Measurements from ENCODE around the gene SPON1.
"Not testable (repeated sequence)": the region's sequence is repeated elsewhere in the genome, so short reads cannot be mapped to it uniquely, and the experiment has no call there.

Gene SPON1

GRCh38 chr11:14270690-14271542 lies 308.4 kb downstream of the SPON1 start:
- no peaks in the 10 kb centered on the region for H4K20me1 ChIP-seq (ENCODE audit: insufficient read depth, low read length)
- H3K79me2 ChIP-seq (ENCODE audit: insufficient read depth, low read length) = no peaks in the 10 kb centered on the region
- H3F3A ChIP-seq (ENCODE audit: insufficient read depth, low read length) = no peaks in the 10 kb centered on the region
- no peak overlapping the region for H3K4me2 ChIP-seq (ENCODE audit: low read length)
- H3K4me1 ChIP-seq (ENCODE audit: insufficient read depth, low read length, severe bottlenecking) = no peaks in the 10 kb centered on the region
- H2AFZ ChIP-seq (ENCODE audit: low read length) = no peak overlapping the region
- H3K9ac ChIP-seq (ENCODE audit: low read length) = no peak overlapping the region
- no peaks in the 10 kb centered on the region for H3K9me2 ChIP-seq (ENCODE audit: low read depth, low read length)
- H3K9me3 ChIP-seq (ENCODE audit: low read length) = no peaks in the 10 kb centered on the region
- H3K4me3 ChIP-seq (ENCODE audit: low read depth, low read length, poor library complexity, severe bottlenecking) = no peak overlapping the region
- no peak overlapping the region for H3K27ac ChIP-seq (ENCODE audit: low read depth, low read length, poor library complexity, severe bottlenecking)
- H3K27me3 ChIP-seq (ENCODE audit: insufficient read depth, low read length) = no peaks in the 10 kb centered on the region
- H3K36me3 ChIP-seq (ENCODE audit: insufficient read depth, low read length) = no peaks in the 10 kb centered on the region
- TF ChIP-seq, protein P1, sequence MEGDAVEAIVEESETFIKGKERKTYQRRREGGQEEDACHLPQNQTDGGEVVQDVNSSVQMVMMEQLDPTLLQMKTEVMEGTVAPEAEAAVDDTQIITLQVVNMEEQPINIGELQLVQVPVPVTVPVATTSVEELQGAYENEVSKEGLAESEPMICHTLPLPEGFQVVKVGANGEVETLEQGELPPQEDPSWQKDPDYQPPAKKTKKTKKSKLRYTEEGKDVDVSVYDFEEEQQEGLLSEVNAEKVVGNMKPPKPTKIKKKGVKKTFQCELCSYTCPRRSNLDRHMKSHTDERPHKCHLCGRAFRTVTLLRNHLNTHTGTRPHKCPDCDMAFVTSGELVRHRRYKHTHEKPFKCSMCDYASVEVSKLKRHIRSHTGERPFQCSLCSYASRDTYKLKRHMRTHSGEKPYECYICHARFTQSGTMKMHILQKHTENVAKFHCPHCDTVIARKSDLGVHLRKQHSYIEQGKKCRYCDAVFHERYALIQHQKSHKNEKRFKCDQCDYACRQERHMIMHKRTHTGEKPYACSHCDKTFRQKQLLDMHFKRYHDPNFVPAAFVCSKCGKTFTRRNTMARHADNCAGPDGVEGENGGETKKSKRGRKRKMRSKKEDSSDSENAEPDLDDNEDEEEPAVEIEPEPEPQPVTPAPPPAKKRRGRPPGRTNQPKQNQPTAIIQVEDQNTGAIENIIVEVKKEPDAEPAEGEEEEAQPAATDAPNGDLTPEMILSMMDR (IDR thresholded peaks at IDR 0.05; ENCODE audit: low read length) = no peak
- TF ChIP-seq EZH2 (IDR thresholded peaks at IDR 0.05; ENCODE audit: borderline replicate concordance, low read length) = no peak

- Histone ChIP-seq H3K27ac (ENCODE audit: low read depth, low read length, poor library complexity, severe bottlenecking) (no peak overlapping the region), H3K27me3 (ENCODE audit: insufficient read depth, low read length) (no peaks in the 10 kb centered on the region), H3K4me1 (ENCODE audit: insufficient read depth, low read length, severe bottlenecking) (no peaks in the 10 kb centered on the region), H3K4me3 (ENCODE audit: low read depth, low read length, poor library complexity, severe bottlenecking) (no peak overlapping the region), H3K9me3 (ENCODE audit: low read length) (no peaks in the 10 kb centered on the region), H3K9ac (ENCODE audit: low read length) (no peak overlapping the region), H3K4me2 (ENCODE audit: low read length) (no peak overlapping the region), H3K36me3 (ENCODE audit: insufficient read depth, low read length) (no peaks in the 10 kb centered on the region), H3F3A (ENCODE audit: insufficient read depth, low read length) (no peaks in the 10 kb centered on the region), H4K20me1 (ENCODE audit: insufficient read depth, low read length) (no peaks in the 10 kb centered on the region), H3K9me2 (ENCODE audit: low read depth, low read length) (no peaks in the 10 kb centered on the region), H2AFZ (ENCODE audit: low read length) (no peak overlapping the region), H3K79me2 (ENCODE audit: insufficient read depth, low read length) (no peaks in the 10 kb centered on the region)
- TF ChIP-seq EZH2 (IDR thresholded peaks at IDR 0.05; ENCODE audit: borderline replicate concordance, low read length) = no peak
- TF ChIP-seq, protein P1 (IDR thresholded peaks at IDR 0.05; ENCODE audit: low read length) = no peak
Observed at GRCh38 chr11:14273895-14274294, 311.4 kb downstream of the SPON1 start.

GRCh38 chr11:14275076-14275475 lies 312.6 kb downstream of the SPON1 start:
- Histone ChIP-seq H3K36me3 (ENCODE audit: insufficient read depth, low read length) (no peaks in the 10 kb centered on the region), H4K20me1 (ENCODE audit: insufficient read depth, low read length) (no peaks in the 10 kb centered on the region), H2AFZ (ENCODE audit: low read length) (no peak overlapping the region), H3K9me3 (ENCODE audit: low read length) (no peaks in the 10 kb centered on the region), H3K4me1 (ENCODE audit: insufficient read depth, low read length, severe bottlenecking) (no peaks in the 10 kb centered on the region), H3K9ac (ENCODE audit: low read length) (no peak overlapping the region), H3K9me2 (ENCODE audit: low read depth, low read length) (no peaks in the 10 kb centered on the region), H3K27me3 (ENCODE audit: insufficient read depth, low read length) (no peaks in the 10 kb centered on the region), H3K27ac (ENCODE audit: low read depth, low read length, poor library complexity, severe bottlenecking) (no peak overlapping the region), H3K4me2 (ENCODE audit: low read length) (no peak overlapping the region), H3K4me3 (ENCODE audit: low read depth, low read length, poor library complexity, severe bottlenecking) (no peak overlapping the region), H3K79me2 (ENCODE audit: insufficient read depth, low read length) (no peaks in the 10 kb centered on the region), H3F3A (ENCODE audit: insufficient read depth, low read length) (no peaks in the 10 kb centered on the region)
- TF ChIP-seq, protein P1 (IDR thresholded peaks at IDR 0.05; ENCODE audit: low read length) = no peak
- no peak for TF ChIP-seq EZH2 (IDR thresholded peaks at IDR 0.05; ENCODE audit: borderline replicate concordance, low read length)

GRCh38 chr11:14278869-14279268 lies 316.3 kb downstream of the SPON1 start:
- not testable (repeated sequence) for H3K4me1 ChIP-seq (ENCODE audit: insufficient read depth, low read length, severe bottlenecking); H3K4me2 ChIP-seq (ENCODE audit: low read length); H3K9ac ChIP-seq (ENCODE audit: low read length); H3K9me2 ChIP-seq (ENCODE audit: low read depth, low read length); H3K9me3 ChIP-seq (ENCODE audit: low read length); H4K20me1 ChIP-seq (ENCODE audit: insufficient read depth, low read length); H2AFZ ChIP-seq (ENCODE audit: low read length); H3K79me2 ChIP-seq (ENCODE audit: insufficient read depth, low read length); H3K4me3 ChIP-seq (ENCODE audit: low read depth, low read length, poor library complexity, severe bottlenecking); H3K27me3 ChIP-seq (ENCODE audit: insufficient read depth, low read length); H3F3A ChIP-seq (ENCODE audit: insufficient read depth, low read length); H3K36me3 ChIP-seq (ENCODE audit: insufficient read depth, low read length); H3K27ac ChIP-seq (ENCODE audit: low read depth, low read length, poor library complexity, severe bottlenecking)

Measured in OCI-LY1 (cell line).